Fibroblast of skin of left quadriceps (primary cell): ENCODE data around the gene MICAL2.

ENCODE experiments used
- DNase-seq, 2 experiments: peaks; one replicate each; pipeline ENCODE4 v3.0.0-alpha.2; 2013; ENCODE audit warnings: low read depth in 2 of 2

The MICAL2 gene

DNA sequence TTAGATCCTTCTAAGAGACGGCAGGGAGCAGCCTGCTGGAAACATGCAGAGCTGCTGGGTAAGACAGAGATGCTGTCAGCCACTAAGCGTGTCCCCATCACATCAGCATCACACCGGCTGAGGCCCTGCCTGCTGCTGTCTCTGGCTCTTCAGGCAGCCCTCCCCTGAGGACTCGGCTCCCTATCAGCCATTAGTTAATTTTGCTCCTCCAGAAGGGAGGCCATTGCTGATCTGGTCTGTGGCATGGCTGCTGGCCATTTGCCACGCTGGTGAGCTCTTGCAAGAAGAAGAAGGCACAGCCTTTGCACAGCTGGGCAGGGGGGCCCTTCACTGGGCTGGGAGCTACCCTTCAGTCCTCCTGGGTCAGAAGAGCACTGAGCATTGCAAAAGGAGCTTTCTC is 135.8 kb downstream of the MICAL2 start:
- DNase-seq = no peak

DNA sequence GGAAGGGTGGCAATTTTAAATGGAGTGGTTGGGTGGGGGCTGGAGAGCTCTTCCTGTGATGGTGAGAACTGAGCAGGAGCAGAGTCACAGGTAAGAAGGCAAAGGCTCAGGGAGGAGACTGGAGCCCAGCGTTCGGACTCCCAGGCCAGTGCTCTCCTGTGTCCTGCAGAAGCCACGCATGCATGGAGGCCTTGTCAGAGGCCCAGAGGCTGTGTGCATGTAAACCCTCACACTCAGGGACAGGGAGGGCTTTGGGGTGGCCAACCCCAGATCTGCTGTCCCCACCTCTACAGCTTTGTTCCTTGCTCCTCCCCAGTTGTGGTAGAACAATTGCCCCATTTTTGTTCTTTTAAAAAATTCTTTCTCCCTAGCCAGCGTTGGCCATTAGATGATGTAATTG is 136.6 kb downstream of the MICAL2 start:
- DNase-seq = no peak

DNA sequence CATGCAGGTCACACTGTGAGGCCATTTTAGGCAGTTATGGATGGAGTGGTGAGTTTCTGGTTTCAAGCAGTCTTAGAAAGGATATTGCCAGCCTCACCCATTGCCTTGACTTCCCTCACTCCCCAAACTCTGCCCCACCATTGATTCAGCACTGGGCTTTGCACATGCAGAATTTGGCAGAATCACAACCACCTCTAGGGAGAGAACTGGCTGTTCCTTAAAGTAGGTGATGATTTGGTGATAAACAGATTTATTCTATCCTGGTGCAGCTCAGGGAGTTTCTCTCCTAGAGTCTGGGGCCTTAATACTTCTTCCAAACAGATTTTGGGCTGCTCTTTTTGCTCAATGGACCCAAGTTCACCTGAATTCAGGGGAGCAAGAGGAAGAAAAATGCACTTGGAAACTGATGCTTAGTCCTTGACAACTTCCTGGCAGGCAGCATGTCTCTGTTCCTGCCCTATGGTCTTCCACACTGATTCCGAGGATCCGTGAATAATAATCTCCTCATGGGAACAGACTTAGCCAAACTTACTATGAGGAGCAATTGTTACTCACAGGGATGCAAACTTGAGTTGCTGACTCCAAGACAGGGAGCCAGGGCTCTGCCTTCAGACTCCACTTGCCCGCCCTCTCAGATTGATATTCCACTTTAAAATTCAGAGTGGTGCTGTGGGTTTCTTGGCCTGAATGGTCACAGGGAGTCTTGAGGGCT is 137.3 kb downstream of the MICAL2 start:
- DNase-seq = no peak

GRCh38 chr11:12248330-12248729 is 137.9 kb downstream of the MICAL2 start:
- no peak for DNase-seq

DNA sequence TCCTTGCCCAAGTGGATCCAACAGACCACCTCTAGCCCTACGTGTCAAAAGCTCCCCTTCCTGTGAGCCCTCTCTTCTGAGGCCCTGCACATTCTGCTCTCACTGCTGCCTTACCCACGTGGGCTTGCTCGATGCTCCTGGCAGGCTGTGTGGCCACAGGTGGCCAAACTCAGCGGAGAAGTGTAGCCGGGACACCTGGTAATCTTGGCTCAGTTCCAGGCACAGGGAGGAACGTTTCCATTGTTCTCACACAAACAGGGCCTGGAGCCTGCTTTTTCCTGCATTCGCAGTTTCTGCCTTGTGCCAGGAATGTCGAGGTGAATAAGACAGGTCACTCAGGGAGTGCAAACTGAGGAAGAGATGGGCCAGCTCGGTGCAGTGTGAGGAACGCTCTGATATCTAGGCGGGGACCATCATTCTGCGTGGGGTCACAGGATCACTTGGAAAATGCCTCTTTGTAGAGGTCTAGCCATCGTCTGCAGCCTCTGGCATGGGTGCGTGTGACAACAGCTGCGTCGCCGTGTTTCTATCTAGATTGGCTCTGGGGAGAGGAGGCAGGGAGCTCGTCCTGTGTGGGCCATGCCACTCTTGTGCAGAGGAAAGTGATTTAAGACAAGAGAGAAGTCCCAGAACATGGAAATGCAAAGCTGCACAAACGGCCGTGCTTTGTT is 139.3 kb downstream of the MICAL2 start:
- DNase-seq = no peak

GRCh38 chr11:12251666-12252560 is 141.5 kb downstream of the MICAL2 start:
- no peak for DNase-seq

DNA sequence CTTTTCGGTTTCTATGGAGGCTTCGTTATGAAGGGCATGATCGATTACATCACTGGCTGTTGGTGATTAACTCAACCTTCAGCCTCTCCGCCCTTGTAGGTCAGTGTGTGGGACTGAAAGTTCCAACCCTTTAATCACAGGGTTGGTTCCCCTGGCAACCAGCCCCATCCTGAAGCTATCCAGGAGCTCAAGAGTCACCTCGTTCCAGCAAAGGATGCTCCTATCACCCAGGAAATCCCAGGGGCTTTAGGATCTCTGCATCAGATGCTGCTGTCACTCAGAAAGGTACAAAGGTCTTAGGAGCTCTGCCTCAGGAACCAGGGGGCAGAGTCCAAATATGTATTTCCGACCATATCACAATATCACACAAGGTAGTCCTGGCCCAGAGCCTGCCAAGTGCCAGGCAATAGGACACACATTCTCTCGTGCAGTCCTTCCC is 143.5 kb downstream of the MICAL2 start:
- no peak for DNase-seq

- DNase-seq = no peak
These were observed 148.1 kb downstream of the MICAL2 start for GRCh38 chr11:12258451-12258850.

DNA sequence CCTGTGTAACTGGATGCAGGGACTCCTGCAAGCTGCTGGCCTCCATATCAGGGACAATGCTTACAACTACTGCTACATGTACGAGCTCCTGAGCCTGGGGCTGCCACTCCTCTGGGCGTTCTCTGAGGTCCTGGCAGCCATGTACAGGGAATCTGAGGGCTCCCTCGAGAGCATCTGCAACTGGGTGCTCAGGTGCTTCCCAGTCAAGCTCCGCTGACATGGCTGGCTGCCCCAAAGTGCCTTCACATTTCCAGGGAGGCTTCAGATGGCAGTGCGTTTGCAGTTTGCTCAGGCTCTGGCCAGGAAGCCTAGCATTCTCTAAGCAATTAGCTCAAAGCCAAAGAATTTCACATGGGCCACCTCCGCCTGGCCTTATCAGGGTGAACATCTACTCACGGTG is 149.6 kb downstream of the MICAL2 start:
- DNase-seq = no peak

DNA sequence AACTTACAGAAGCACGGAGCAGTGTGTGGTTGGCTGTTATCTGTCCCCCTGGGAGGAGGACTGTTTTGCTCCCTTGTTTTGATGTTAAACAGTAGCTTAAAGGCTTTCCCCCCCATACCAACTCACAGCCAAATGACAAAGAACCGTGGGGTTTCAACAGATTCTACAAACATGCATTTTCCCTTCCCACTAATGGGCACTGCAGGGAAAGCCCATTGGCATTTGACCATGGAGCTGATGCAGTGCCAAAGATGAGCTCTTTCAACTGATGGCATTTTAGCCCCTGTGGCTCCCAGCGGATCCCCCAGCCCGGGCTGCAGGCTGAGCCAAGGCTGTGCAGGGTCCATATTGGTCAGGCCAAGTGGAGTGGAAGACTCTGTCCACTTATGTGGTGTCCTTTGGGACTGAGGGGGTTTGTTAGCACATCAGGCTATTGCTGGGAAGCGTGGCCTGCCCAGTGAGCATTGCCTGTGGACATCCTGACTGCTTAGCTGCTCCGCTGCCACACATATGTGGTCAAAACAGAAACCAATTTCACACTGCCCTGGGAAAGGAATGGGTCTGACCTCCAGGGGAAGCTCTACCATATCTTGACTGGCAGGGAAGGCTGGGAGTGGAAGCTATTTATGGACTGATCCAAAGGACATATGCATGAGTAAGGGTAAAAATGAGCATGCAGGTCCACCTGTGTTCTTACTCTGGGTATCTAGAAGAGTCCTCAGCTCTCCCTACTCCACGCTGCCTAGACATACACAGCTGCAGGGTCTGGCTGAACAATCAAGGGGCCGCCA is 150.5 kb downstream of the MICAL2 start:
- DNase-seq = no peak

GRCh38 chr11:12261551-12261950 is 151.2 kb downstream of the MICAL2 start:
- no peak for DNase-seq

DNA sequence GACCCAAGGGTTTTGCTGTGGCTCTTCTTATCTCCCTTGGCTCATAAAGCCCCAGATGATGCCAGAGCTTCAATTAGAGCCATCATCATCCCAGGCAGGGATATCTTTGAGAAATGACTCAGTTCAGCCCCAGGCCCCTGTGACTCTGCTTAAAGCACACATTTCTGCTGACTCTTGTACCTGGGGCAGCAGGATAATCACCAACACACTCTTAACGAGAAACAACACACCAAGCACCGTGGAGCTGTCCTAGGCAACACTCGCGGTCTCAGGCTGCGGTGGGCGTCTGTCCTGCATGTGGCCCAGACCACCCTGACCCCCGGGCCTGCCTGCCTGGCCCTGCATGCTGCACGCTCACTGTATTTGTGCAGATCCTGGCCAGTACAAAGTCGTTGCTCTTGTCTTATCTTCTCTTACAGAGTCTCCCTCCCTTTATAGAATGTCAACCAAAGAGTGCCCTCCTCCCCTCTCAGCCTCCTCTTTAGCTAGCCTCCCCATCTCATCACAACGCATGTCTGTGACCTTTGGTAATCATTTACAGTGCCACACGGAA is 152.8 kb downstream of the MICAL2 start:
- no peak for DNase-seq

- DNase-seq = no peak
These were observed 154.0 kb downstream of the MICAL2 start for GRCh38 chr11:12264361-12264760.

DNA sequence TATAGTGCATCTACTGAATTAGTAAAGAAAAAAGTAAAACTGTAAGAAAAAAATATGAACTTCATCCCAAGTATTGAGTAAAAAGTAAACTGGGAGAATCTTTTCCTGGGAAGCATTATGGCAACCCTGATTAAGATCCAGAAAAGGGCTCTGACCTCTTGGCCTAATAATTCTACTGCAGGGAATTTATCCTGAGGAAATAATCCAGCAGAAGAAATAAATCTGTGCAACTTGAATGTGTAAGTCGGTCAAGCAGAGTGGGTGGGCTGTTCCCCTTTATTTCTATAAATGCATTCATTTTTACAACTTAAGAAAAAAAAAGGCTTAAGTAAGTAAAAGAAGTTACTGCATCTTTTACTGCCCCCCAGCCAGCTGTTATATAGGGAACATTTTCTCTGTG is 155.7 kb downstream of the MICAL2 start:
- DNase-seq = no peak

DNA sequence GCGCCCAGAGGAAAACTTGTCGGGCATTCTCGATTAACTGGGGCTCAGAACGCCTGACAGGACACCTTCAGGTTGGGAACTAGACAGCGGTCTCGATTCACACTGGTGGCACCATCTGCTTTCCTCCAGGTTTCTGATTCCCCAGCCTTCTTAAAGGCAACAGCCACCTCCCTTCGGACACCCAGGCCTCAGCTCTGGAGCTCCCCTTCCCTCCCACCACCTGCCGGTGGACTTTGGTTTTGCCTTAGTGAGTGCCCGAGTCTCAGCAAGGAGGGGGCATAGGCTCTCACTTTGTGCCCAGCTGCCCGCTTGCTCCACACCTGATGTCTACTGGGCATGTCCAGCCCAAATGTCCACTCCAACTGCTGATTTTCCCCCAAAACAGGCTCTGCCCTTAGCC is 156.6 kb downstream of the MICAL2 start:
- DNase-seq = no peak

DNA sequence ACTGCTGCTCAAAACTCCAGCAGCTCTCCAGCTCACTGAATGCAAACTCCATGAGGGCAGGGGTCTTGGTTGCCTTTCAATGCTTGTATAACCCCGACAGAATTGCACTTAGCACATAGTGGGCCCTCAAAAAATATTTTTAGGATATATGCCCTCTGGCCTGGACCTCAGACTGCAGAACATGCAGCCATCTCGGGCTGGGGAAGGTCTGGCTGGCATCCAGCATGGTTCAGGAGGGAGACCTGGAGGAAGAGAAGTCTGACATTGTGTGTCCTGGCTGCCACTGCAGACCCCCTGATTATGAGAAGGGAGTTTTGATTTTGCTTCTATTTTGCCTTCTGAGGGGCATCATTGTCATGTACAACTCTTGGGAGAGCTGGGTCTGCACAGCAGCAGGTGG is 157.5 kb downstream of the MICAL2 start:
- no peak for DNase-seq

- peak; percentile 33 to 34 for DNase-seq
These were observed 158.7 kb downstream of the MICAL2 start for GRCh38 chr11:12269104-12269441.

- no peak for DNase-seq
These were observed 159.2 kb downstream of the MICAL2 start for GRCh38 chr11:12269446-12270214.

- DNase-seq = no peak
These were observed 159.9 kb downstream of the MICAL2 start for GRCh38 chr11:12270215-12270797.

DNA sequence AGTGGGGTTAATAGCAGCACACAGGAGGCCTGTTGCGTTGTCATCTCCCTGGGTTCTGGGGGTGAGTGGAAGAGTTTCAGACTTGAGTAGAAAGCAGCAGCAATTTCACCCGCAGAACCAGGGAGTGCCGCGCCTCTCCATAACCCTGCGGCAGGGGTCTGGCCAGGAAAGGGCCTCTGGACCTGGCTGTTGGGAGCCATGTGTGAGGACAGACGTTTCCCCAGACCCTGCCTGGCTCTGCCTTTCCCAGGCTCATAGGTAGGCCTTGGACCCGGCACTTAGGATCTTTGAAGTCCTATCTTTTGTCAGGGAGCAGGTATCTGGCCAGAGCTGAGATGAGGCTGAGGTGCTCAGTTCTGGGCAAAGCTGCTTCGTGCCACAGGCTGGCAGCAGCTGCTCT is 160.4 kb downstream of the MICAL2 start:
- DNase-seq = no peak
